Esophagus muscularis mucosa (tissue), 4 donors: ENCODE measurements around the gene RNF19B. TPM values are rescaled to one million over a fixed set of nuclear protein-coding genes. Genes with fewer than 3 reads are reported as not detected.

ENCODE experiments used
- DNase-seq: peaks from one replicate; pipeline ENCODE4 v3.0.0-alpha.2; 2017; ENCODE audit errors: extremely low spot score
- H3K27ac ChIP-seq, 4 donors: fragments of 200-600 bp; sonication (generic); replicated peaks in 1 of 4; 1 replicate in 3 of 4; 2 replicates in 1 of 4; pipeline ENCODE4 v1.5.1; 2016 to 2019; ENCODE audit warnings: mild to moderate bottlenecking in 1 of 4
- H3K27me3 ChIP-seq, 4 donors: fragments of 200-600 bp; sonication (generic); one replicate each; pipeline versions ENCODE4 v1.5.1 to v1.6.0; 2016 to 2019
- H3K36me3 ChIP-seq, 4 donors: fragments of 200-600 bp; sonication (generic); one replicate each; pipeline ENCODE4 v1.5.1; 2016 to 2019
- H3K4me1 ChIP-seq, 4 donors: fragments of 200-600 bp; sonication (generic); one replicate each; pipeline ENCODE4 v1.5.1; 2016 to 2019
- H3K4me3 ChIP-seq, 4 donors: fragments of 200-600 bp; sonication (generic); 1 replicate in 2 of 4; 2 replicates in 2 of 4; pipeline ENCODE4 v1.5.1; 2016 to 2019; ENCODE audit warnings: mild to moderate bottlenecking in 4 of 4, moderate library complexity in 1 of 4
- H3K9me3 ChIP-seq, 4 donors: fragments of 200-600 bp; sonication (generic); 1 replicate in 3 of 4; 2 replicates in 1 of 4; pipeline ENCODE4 v1.5.1; 2016 to 2019
- EP300 ChIP-seq: sonication (generic); formaldehyde crosslinking; IDR thresholded peaks from one replicate; pipeline ENCODE4 v1.6.1; 2017; ENCODE audit warnings: antibody characterized with exemption
- POLR2A ChIP-seq: fragments of 450-650 bp; IDR thresholded peaks from one replicate; pipeline ENCODE4 v1.6.1; 2017; ENCODE audit warnings: antibody characterized with exemption, moderate library complexity, mild to moderate bottlenecking, low read depth
- POLR2AphosphoS5 ChIP-seq, 2 donors: sonication (generic); formaldehyde crosslinking; IDR thresholded peaks; one replicate each; pipeline ENCODE4 v1.6.1; 2017; ENCODE audit warnings: antibody characterized with exemption in 2 of 2
- WGBS: methylation state at CpG from one replicate; pipeline ENCODE4 v1.1.5; 2018; 5-methylcytosine and 5-hydroxymethylcytosine counted together
- intact Hi-C: fragments of 100-400 bp; cut with DNase I; formaldehyde crosslinking; loops from one replicate; pipeline ENCODE4 v1.15.1; 2023
- total RNA-seq, 4 donors: library from RNA; depleted of rRNA; stranded (reverse); fragments of >200 nt; gene quantifications; one replicate each; pipeline versions ENCODE4 v1.1.0 to v1.2.1, GENCODE V29; 2016
- TF ChIP-seq, protein P1 (sequence below), 3 experiments: fragments of 200-600 bp in 2 of 3; fragments of 450-650 bp in 1 of 3; sonication (generic) in 2 of 3; IDR thresholded peaks; one replicate each; pipeline ENCODE4 v1.5.1; 2017 to 2019; ENCODE audit warnings: antibody characterized with exemption in 3 of 3, mild to moderate bottlenecking in 2 of 3, moderate library complexity in 1 of 3

Gene RNF19B
- total RNA-seq, 4 donors from 2014 or later: 16.2 to 32.3 (median 22.7) TPM

DNA sequence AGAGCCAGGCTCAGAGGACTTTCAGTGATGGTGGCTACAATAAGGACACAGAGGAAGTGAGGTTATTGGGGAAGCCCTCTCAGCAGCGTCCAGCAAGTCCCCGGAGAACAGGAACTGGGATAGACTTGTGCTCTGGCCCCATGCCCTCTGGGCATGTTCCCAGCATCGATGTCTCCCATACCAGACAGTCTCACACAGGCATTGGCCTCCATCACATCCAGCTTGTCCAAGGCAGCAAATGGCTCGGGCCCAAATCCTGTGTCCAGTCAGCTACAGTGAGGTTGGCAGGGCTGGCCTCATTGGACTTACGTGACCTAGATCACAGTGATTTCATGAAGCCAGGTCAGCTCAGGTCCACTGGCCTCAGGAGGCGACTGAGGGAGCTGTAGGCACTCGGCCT is 43.8 kb downstream of the RNF19B start:
- Histone ChIP-seq H3K27me3 (peaks cover 0 to 27% (median 0%) of the 10 kb centered on the region in 4 donors), H3K4me3 (no peak overlapping the region), H3K9me3 (no peaks in the 10 kb centered on the region), H3K36me3 (no peaks in the 10 kb centered on the region), H3K27ac (no peak overlapping the region), H3K4me1 (peaks cover 12 to 17% (median 14%) of the 10 kb centered on the region in 4 donors)
- intact Hi-C loops: no loop called here
- no peak for DNase-seq
- no peak for TF ChIP-seq POLR2AphosphoS5 (IDR thresholded peaks at IDR 0.05)
- no peak for TF ChIP-seq POLR2A
- TF ChIP-seq, protein P1, sequence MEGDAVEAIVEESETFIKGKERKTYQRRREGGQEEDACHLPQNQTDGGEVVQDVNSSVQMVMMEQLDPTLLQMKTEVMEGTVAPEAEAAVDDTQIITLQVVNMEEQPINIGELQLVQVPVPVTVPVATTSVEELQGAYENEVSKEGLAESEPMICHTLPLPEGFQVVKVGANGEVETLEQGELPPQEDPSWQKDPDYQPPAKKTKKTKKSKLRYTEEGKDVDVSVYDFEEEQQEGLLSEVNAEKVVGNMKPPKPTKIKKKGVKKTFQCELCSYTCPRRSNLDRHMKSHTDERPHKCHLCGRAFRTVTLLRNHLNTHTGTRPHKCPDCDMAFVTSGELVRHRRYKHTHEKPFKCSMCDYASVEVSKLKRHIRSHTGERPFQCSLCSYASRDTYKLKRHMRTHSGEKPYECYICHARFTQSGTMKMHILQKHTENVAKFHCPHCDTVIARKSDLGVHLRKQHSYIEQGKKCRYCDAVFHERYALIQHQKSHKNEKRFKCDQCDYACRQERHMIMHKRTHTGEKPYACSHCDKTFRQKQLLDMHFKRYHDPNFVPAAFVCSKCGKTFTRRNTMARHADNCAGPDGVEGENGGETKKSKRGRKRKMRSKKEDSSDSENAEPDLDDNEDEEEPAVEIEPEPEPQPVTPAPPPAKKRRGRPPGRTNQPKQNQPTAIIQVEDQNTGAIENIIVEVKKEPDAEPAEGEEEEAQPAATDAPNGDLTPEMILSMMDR (IDR thresholded peaks at IDR 0.05): no peak
- no peak for TF ChIP-seq EP300
- 59% methylated on average over 7 of the region's 7 CpGs for WGBS

DNA sequence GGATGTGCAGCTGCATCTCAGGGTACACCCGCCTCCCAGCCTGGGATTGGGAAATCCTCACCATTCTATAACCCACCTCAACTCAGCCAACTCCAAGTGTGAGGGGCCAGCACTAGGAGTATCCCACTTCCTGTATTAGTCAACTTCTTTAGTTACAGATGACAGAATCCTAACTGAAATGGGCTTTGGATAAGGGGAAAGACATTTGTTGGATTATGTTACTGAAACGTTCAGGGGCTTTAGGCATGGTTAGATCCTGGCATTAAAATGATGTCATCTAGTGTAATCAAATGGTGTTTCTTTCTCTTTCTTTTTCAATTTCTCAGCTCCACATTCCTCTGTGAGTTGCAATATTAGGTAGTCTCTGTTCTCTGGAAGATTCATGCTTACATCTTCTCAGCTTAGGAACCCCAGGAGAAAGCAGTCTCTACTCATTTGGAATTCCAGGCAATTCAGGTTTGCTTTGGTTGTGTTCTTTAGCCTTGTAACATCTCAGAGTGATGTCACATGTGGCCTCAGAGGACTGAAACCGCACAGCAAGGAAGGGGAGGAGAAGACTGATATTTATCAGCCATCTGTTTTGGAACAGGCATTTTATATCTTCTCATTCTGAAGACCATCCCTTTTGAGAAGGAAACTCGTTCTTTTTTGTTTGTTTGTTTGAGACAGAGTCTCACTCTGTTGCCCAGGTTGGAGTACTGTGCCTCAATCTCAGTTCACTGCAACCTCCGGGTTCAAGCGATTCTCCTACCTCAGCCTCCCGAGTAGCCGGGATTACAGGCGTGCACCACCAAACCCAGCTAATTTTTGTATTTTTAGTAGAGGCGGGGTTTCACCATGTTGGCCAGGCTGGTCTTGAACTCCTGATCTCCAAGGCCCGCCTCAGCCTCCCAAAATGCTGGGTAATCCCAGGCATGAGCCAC is 44.5 kb downstream of the RNF19B start:
- WGBS: 81% methylated on average over 11 of the region's 11 CpGs
- intact Hi-C loops: no loop called here
- H3K27me3 ChIP-seq: peaks cover 0 to 23% (median 0%) of the 10 kb centered on the region in 4 donors

DNA sequence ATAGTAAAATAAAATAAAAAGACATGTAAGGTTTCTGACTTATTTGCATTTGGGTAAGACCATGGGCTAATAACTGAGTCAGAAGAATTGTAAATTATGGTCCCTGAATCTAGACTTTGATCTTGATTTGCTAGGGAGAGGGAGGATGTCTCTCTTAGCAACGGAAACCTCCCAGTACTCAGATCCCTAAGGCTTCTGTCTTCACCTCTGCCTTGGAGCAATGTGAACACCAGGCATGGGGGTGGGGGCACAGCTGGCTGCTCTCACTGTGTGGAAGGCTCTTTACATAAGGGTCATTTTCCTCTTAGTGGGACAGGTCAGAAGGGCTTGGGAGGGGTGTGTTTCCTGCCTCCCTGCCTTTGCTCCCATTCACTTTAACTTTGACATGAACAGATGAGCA is 46.4 kb downstream of the RNF19B start:
- no peaks in the 10 kb centered on the region for H3K9me3 ChIP-seq
- H3K36me3 ChIP-seq: no peaks in the 10 kb centered on the region
- TF ChIP-seq POLR2AphosphoS5 (IDR thresholded peaks at IDR 0.05) (no peak), EP300 (no peak), POLR2A (no peak)
- TF ChIP-seq, protein P1 (IDR thresholded peaks at IDR 0.05): no peak
- peaks cover 0 to 13% (median 0%) of the 10 kb centered on the region in 4 donors for H3K27me3 ChIP-seq
- intact Hi-C loops: no loop called here
- no peak overlapping the region for H3K4me3 ChIP-seq
- H3K27ac ChIP-seq: no peak overlapping the region
- 42% methylated on average over 1 of the region's 1 CpG for WGBS
- H3K4me1 ChIP-seq: peaks cover 0 to 4% (median 0%) of the 10 kb centered on the region in 4 donors
- DNase-seq: no peak

More for the DNA sequence above, 44.5 kb downstream of the RNF19B start:
- Histone ChIP-seq H3K27ac (no peak overlapping the region), H3K36me3 (no peaks in the 10 kb centered on the region), H3K4me1 (peaks cover 5 to 10% (median 6%) of the 10 kb centered on the region in 4 donors), H3K9me3 (no peaks in the 10 kb centered on the region), H3K4me3 (no peak overlapping the region)
- no peak for TF ChIP-seq EP300
- no peak for TF ChIP-seq POLR2A
- TF ChIP-seq, protein P1 (IDR thresholded peaks at IDR 0.05): no peak
- TF ChIP-seq POLR2AphosphoS5 (IDR thresholded peaks at IDR 0.05): no peak
- DNase-seq: no peak

DNA sequence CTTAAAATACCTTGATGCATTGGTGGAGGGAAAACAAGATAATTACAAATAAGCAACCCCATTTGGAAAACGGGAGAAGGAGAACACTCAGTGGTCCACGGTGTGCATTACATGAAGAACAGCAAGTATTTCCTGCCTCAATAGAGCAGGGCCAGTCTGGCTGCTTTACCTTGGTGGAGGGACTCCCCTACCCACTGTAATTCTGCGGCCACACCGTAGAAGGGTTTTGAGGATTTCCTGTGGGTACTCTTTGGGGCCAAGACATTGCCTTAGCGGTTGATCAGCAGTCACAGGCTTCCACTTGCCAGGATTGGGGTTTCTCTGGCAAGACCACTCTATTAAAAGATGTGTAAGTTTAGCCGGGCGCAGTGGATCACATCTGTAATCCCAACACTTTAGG is 47.1 kb downstream of the RNF19B start:
- Histone ChIP-seq H3K36me3 (no peaks in the 10 kb centered on the region), H3K27me3 (peaks cover 0 to 11% (median 0%) of the 10 kb centered on the region in 4 donors), H3K4me3 (no peak overlapping the region), H3K4me1 (peaks cover 0 to 4% (median 0%) of the 10 kb centered on the region in 4 donors), H3K9me3 (no peaks in the 10 kb centered on the region), H3K27ac (no peak overlapping the region)
- 71% methylated on average over 7 of the region's 7 CpGs for WGBS
- intact Hi-C loops: no loop called here
- DNase-seq: no peak
- no peak for TF ChIP-seq EP300
- TF ChIP-seq POLR2A: no peak
- no peak for TF ChIP-seq POLR2AphosphoS5 (IDR thresholded peaks at IDR 0.05)
- TF ChIP-seq, protein P1 (IDR thresholded peaks at IDR 0.05): no peak
